Measurements from ENCODE around the gene LINGO3. TPM values are rescaled to one million over a fixed set of nuclear protein-coding genes. Genes with fewer than 3 reads are reported as not detected.

The LINGO3 gene
- total and polyA plus RNA-seq, 2 donors (not counting 3 experiments of a cell fraction or from before 2014, with no cell fraction given), result not detected

DNA sequence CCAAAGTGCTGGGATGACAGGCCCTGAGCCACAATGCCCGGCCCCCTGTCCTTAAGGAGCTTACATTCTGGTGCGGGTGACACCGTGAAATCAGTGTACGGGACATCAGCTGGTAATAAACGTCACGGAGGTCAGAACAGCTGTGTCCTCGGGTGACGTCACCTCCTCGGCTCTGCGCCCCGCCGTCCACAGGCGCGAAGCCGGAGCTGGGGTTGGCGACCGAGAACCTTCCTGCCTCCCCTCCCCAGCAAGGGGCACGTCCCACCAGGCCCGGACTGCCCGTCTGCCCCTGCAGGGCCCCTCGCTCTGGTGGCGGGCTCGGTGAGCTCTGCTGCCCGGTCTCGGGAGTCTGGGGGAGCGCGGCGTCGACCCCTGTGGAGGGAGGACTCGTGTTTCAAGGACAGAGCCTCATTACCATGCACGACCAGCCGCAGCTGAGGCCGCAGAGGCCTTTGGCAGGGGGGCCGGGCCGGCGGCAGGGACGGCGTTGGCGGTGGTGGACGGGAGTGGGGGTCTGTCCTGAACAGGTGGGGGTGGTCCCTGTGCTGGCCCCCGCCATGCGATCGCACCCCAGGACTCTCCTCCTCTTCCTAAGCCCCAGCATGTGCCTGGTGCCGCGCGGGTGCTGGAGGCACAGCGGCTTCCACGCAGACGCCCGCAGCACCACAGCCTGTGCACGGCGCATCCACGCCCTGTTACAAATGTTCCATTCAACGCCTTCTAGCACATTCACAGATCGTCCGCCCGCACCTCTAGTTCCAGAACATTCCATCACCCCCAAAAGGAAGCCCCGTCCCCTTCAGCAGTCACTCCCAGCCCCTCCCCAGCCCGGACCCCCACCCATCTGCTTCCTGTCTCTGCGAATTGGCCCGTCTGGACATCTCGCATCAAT is 5.4 kb downstream of the LINGO3 start:
- peak; percentile 36 for DNase-seq (ENCODE audit: low read depth, low spot score)
- Histone ChIP-seq H2AFZ (ENCODE audit: low read depth, low read length) (no peak overlapping the region), H3K4me2 (ENCODE audit: insufficient read depth, low read length) (no peak overlapping the region), H3K27ac (ENCODE audit: insufficient read depth, low read depth, low read length) (no peak overlapping the region), H3K27me3 (ENCODE audit: control insufficient read depth in 2 of 2, insufficient read depth in 2 of 2, low read length in 2 of 2) (peaks cover 7 to 16% of the 10 kb centered on the region in 2 experiments), H3K36me3 (ENCODE audit: control insufficient read depth in 2 of 2, extremely low read depth in 1 of 2, insufficient read depth in 2 of 2, low read length in 2 of 2) (no peaks in the 10 kb centered on the region), H3K9me1 (replicated peaks; ENCODE audit: control insufficient read depth, extremely low read depth, insufficient read depth, low read length) (no peaks in the 10 kb centered on the region), H3K4me3 (replicated peaks in 1 of 3; ENCODE audit: insufficient read depth in 1 of 3, low read depth in 1 of 3, low read length in 3 of 3) (no peak overlapping the region), H3K4me1 (ENCODE audit: control insufficient read depth, extremely low read depth, insufficient read depth, low read length) (no peaks in the 10 kb centered on the region), H4K20me1 (replicated peaks; ENCODE audit: control insufficient read depth, extremely low read depth, insufficient read depth, low read length) (no peaks in the 10 kb centered on the region), H3K9me3 (replicated peaks; ENCODE audit: control insufficient read depth, insufficient read depth, low read length) (no peaks in the 10 kb centered on the region), H3K79me2 (ENCODE audit: control insufficient read depth, insufficient read depth, low read length) (no peaks in the 10 kb centered on the region), H3K9ac (replicated peaks; ENCODE audit: extremely low read depth, insufficient read depth, low read length) (no peak overlapping the region)
- dilution Hi-C loops (cut with MboI; ENCODE audit: extremely low pct_ligation_motif_present, low sequenced_read_pairs) (no loop called here), intact Hi-C loops (cut with micrococcal nuclease) (no loop called here)
- POLR2A ChIA-PET, result no interaction called here
- CTCF ChIA-PET, result interaction anchor here (0.9 to 1.6 kb wide), 4 partner anchors 11 to 28 kb away, joined by 3 to 4 read pairs (median 3); no protein-coding TSS in a partner anchor
- BruUV-seq (replicated peaks), result no TSS peak
- TF ChIP-seq EZH2 (IDR thresholded peaks at IDR 0.05; ENCODE audit: borderline replicate concordance, low read depth, low read length, severe bottlenecking), result peak; percentile 51
- no peak for TF ChIP-seq FOS (IDR thresholded peaks at IDR 0.05; ENCODE audit: borderline replicate concordance, insufficient read depth, low read length)
- TF ChIP-seq JUN (IDR thresholded peaks at IDR 0.05; ENCODE audit: borderline replicate concordance, insufficient read depth, insufficient read length, low read depth), result peak; percentile 64
- no peak for FAIRE-seq

DNA sequence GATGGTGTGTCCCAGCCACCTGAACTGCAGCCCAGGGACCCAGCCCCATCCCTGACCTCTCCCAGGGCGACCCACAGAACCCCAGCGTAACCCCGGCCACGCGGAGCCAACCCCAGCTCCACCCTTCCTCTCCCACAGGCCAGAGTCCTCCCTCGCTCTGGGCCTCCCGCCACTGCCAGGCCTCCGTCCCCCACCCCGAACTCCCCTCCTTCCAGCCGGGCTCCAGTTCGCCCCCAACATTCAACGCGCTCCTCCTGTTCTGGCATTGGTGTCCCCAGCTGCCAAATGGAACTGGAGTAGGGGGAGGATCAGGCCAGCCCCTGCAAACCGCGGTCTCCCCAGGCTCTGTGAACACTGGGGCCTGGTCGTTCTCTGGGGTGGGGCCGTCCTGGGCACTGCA is 7.4 kb downstream of the LINGO3 start:
- intact Hi-C loops (cut with micrococcal nuclease) (no loop called here), dilution Hi-C loops (cut with MboI; ENCODE audit: extremely low pct_ligation_motif_present, low sequenced_read_pairs) (no loop called here)
- Histone ChIP-seq H2AFZ (ENCODE audit: low read depth, low read length) (no peak overlapping the region), H3K4me1 (ENCODE audit: control insufficient read depth, extremely low read depth, insufficient read depth, low read length) (no peaks in the 10 kb centered on the region), H3K27me3 (ENCODE audit: control insufficient read depth in 2 of 2, insufficient read depth in 2 of 2, low read length in 2 of 2) (peaks cover 4 to 7% of the 10 kb centered on the region in 2 experiments), H3K79me2 (ENCODE audit: control insufficient read depth, insufficient read depth, low read length) (no peaks in the 10 kb centered on the region), H3K9ac (replicated peaks; ENCODE audit: extremely low read depth, insufficient read depth, low read length) (no peak overlapping the region), H3K36me3 (ENCODE audit: control insufficient read depth in 2 of 2, extremely low read depth in 1 of 2, insufficient read depth in 2 of 2, low read length in 2 of 2) (no peaks in the 10 kb centered on the region), H3K9me3 (replicated peaks; ENCODE audit: control insufficient read depth, insufficient read depth, low read length) (no peaks in the 10 kb centered on the region), H3K4me2 (ENCODE audit: insufficient read depth, low read length) (no peak overlapping the region), H3K9me1 (replicated peaks; ENCODE audit: control insufficient read depth, extremely low read depth, insufficient read depth, low read length) (no peaks in the 10 kb centered on the region), H3K4me3 (replicated peaks in 1 of 3; ENCODE audit: insufficient read depth in 1 of 3, low read depth in 1 of 3, low read length in 3 of 3) (no peak overlapping the region), H4K20me1 (replicated peaks; ENCODE audit: control insufficient read depth, extremely low read depth, insufficient read depth, low read length) (no peaks in the 10 kb centered on the region), H3K27ac (ENCODE audit: insufficient read depth, low read depth, low read length) (no peak overlapping the region)
- ChIA-PET CTCF (no interaction called here), POLR2A (no interaction called here)
- no peak for TF ChIP-seq JUN (IDR thresholded peaks at IDR 0.05; ENCODE audit: borderline replicate concordance, insufficient read depth, insufficient read length, low read depth)
- no peak for TF ChIP-seq FOS (IDR thresholded peaks at IDR 0.05; ENCODE audit: borderline replicate concordance, insufficient read depth, low read length)
- no peak for DNase-seq (ENCODE audit: low read depth, low spot score)
- BruUV-seq (replicated peaks), result no TSS peak
- no peak for FAIRE-seq

Data from endothelial cell of umbilical vein (primary cell).